ENCODE measurements around the gene COX7A2. TPM values are rescaled to one million over a fixed set of nuclear protein-coding genes. Genes with fewer than 3 reads are reported as not detected.

Gene COX7A2
- total and polyA plus RNA-seq, 5 donors: 763 to 2,071 (median 843) TPM

- DNase-seq (no peak), ATAC-seq (peak in 1 of 2 donors; percentile 18)
- H3K4me1 ChIP-seq (ENCODE audit: control insufficient read depth, insufficient read depth, low read length): peaks cover 1% of the 10 kb centered on the region
- intact Hi-C loops (cut with DNase I): no loop called here
- H3K4me3 ChIP-seq (ENCODE audit: low read length): peak overlapping the region; percentile 52
- peak overlapping the region; percentile 77 for H3K27ac ChIP-seq (ENCODE audit: low read length)
- no peaks in the 10 kb centered on the region for H3K27me3 ChIP-seq (ENCODE audit: control insufficient read depth, insufficient read depth)
- H3K9me3 ChIP-seq (ENCODE audit: control insufficient read depth, low read length): no peaks in the 10 kb centered on the region
- 24% methylated on average over 15 of the region's 15 CpGs for WGBS
Observed at GRCh38 chr6:75244063-75244584, 523 bp upstream of the COX7A2 start.

- 88% methylated on average over 4 of the region's 4 CpGs for WGBS
- Histone ChIP-seq H3K9me3 (ENCODE audit: control insufficient read depth, low read length) (no peaks in the 10 kb centered on the region), H3K4me3 (ENCODE audit: low read length) (no peak overlapping the region), H3K27me3 (ENCODE audit: control insufficient read depth, insufficient read depth) (no peaks in the 10 kb centered on the region), H3K4me1 (ENCODE audit: control insufficient read depth, insufficient read depth, low read length) (peaks cover 3% of the 10 kb centered on the region), H3K27ac (ENCODE audit: low read length) (no peak overlapping the region)
- intact Hi-C loops (cut with DNase I): no loop called here
- no peak for ATAC-seq
- DNase-seq: no peak
Observed at GRCh38 chr6:75236630-75237029, 7.0 kb downstream of the COX7A2 start.

GRCh38 chr6:75235271-75235670, 8.3 kb downstream of the COX7A2 start:
- Histone ChIP-seq H3K4me3 (ENCODE audit: low read length) (no peak overlapping the region), H3K4me1 (ENCODE audit: control insufficient read depth, insufficient read depth, low read length) (peaks cover 2% of the 10 kb centered on the region), H3K27me3 (ENCODE audit: control insufficient read depth, insufficient read depth) (no peaks in the 10 kb centered on the region), H3K27ac (ENCODE audit: low read length) (no peak overlapping the region), H3K9me3 (ENCODE audit: control insufficient read depth, low read length) (no peaks in the 10 kb centered on the region)
- 91% methylated on average over 2 of the region's 2 CpGs for WGBS
- ATAC-seq (no peak), DNase-seq (no peak)
- intact Hi-C loops (cut with DNase I): no loop called here

- DNase-seq: peak in 2 of 3 donors; percentile 66 to 74
- peak in 1 of 2 donors; percentile 31 for ATAC-seq
- H3K27me3 ChIP-seq (ENCODE audit: control insufficient read depth, insufficient read depth): no peaks in the 10 kb centered on the region
- no peak overlapping the region for H3K27ac ChIP-seq (ENCODE audit: low read length)
- no peaks in the 10 kb centered on the region for H3K9me3 ChIP-seq (ENCODE audit: control insufficient read depth, low read length)
- peaks cover 2% of the 10 kb centered on the region for H3K4me1 ChIP-seq (ENCODE audit: control insufficient read depth, insufficient read depth, low read length)
- no peak overlapping the region for H3K4me3 ChIP-seq (ENCODE audit: low read length)
- intact Hi-C loops (cut with DNase I): no loop called here
- 38% methylated on average over 3 of the region's 3 CpGs for WGBS
Observed at GRCh38 chr6:75234126-75234865, 9.3 kb downstream of the COX7A2 start.

GRCh38 chr6:75233092-75233615, 10.4 kb downstream of the COX7A2 start:
- no peak overlapping the region for H3K27ac ChIP-seq (ENCODE audit: low read length)
- no peak overlapping the region for H3K4me3 ChIP-seq (ENCODE audit: low read length)
- no peaks in the 10 kb centered on the region for H3K27me3 ChIP-seq (ENCODE audit: control insufficient read depth, insufficient read depth)
- intact Hi-C loops (cut with DNase I): no loop called here
- H3K9me3 ChIP-seq (ENCODE audit: control insufficient read depth, low read length): no peaks in the 10 kb centered on the region
- H3K4me1 ChIP-seq (ENCODE audit: control insufficient read depth, insufficient read depth, low read length): peaks cover 2% of the 10 kb centered on the region
- DNase-seq (no peak), ATAC-seq (peak in 1 of 2 donors; percentile 22)
- 88% methylated on average over 4 of the region's 4 CpGs for WGBS

- WGBS: 55% methylated on average over 10 of the region's 10 CpGs
Observed at GRCh38 chr6:75230484-75231325, 12.9 kb downstream of the COX7A2 start.

GRCh38 chr6:75224303-75224926, 19.2 kb downstream of the COX7A2 start:
- H3K9me3 ChIP-seq (ENCODE audit: control insufficient read depth, low read length): no peaks in the 10 kb centered on the region
- DNase-seq: no peak
- no peak overlapping the region for H3K27ac ChIP-seq (ENCODE audit: low read length)
- no peak for ATAC-seq
- no peak overlapping the region for H3K4me3 ChIP-seq (ENCODE audit: low read length)
- 74% methylated on average over 6 of the region's 6 CpGs for WGBS
- no peaks in the 10 kb centered on the region for H3K27me3 ChIP-seq (ENCODE audit: control insufficient read depth, insufficient read depth)
- intact Hi-C loops (cut with DNase I): no loop called here
- no peaks in the 10 kb centered on the region for H3K4me1 ChIP-seq (ENCODE audit: control insufficient read depth, insufficient read depth, low read length)

More at GRCh38 chr6:75230484-75231325, 12.9 kb downstream of the COX7A2 start:
- Histone ChIP-seq H3K27ac (ENCODE audit: low read length) (no peak overlapping the region), H3K4me1 (ENCODE audit: control insufficient read depth, insufficient read depth, low read length) (peaks cover 2% of the 10 kb centered on the region), H3K4me3 (ENCODE audit: low read length) (no peak overlapping the region), H3K27me3 (ENCODE audit: control insufficient read depth, insufficient read depth) (no peaks in the 10 kb centered on the region), H3K9me3 (ENCODE audit: control insufficient read depth, low read length) (no peaks in the 10 kb centered on the region)
- DNase-seq (no peak), ATAC-seq (peak; percentile 65 to 75)
- intact Hi-C loops (cut with DNase I): no loop called here

GRCh38 chr6:75223428-75223827, 20.2 kb downstream of the COX7A2 start:
- no peaks in the 10 kb centered on the region for H3K4me1 ChIP-seq (ENCODE audit: control insufficient read depth, insufficient read depth, low read length)
- no peaks in the 10 kb centered on the region for H3K9me3 ChIP-seq (ENCODE audit: control insufficient read depth, low read length)
- no peaks in the 10 kb centered on the region for H3K27me3 ChIP-seq (ENCODE audit: control insufficient read depth, insufficient read depth)
- DNase-seq (no peak), ATAC-seq (no peak)
- H3K4me3 ChIP-seq (ENCODE audit: low read length): no peak overlapping the region
- intact Hi-C loops (cut with DNase I): no loop called here
- no peak overlapping the region for H3K27ac ChIP-seq (ENCODE audit: low read length)
- WGBS: 59% methylated on average over 2 of the region's 2 CpGs

GRCh38 chr6:75222261-75222660, 21.3 kb downstream of the COX7A2 start:
- Histone ChIP-seq H3K4me1 (ENCODE audit: control insufficient read depth, insufficient read depth, low read length) (no peaks in the 10 kb centered on the region), H3K27me3 (ENCODE audit: control insufficient read depth, insufficient read depth) (no peaks in the 10 kb centered on the region), H3K4me3 (ENCODE audit: low read length) (no peak overlapping the region), H3K27ac (ENCODE audit: low read length) (no peak overlapping the region), H3K9me3 (ENCODE audit: control insufficient read depth, low read length) (no peaks in the 10 kb centered on the region)
- intact Hi-C loops (cut with DNase I): no loop called here
- DNase-seq: no peak
- no peak for ATAC-seq

GRCh38 chr6:75221116-75221515, 22.5 kb downstream of the COX7A2 start:
- DNase-seq (no peak), ATAC-seq (no peak)
- intact Hi-C loops (cut with DNase I): no loop called here
- H3K27ac ChIP-seq (ENCODE audit: low read length): no peak overlapping the region
- no peaks in the 10 kb centered on the region for H3K4me1 ChIP-seq (ENCODE audit: control insufficient read depth, insufficient read depth, low read length)
- H3K9me3 ChIP-seq (ENCODE audit: control insufficient read depth, low read length): no peaks in the 10 kb centered on the region
- H3K27me3 ChIP-seq (ENCODE audit: control insufficient read depth, insufficient read depth): no peaks in the 10 kb centered on the region
- H3K4me3 ChIP-seq (ENCODE audit: low read length): no peak overlapping the region
- WGBS: 82% methylated on average over 4 of the region's 4 CpGs
